Panc1 (cell line): ENCODE measurements around the gene ZNF446.
A peak's percentile ranks its signal among the peaks of the same experiment; 100 is the strongest.

Experiments
- POLR2AphosphoS5 ChIP-seq: IDR thresholded peaks from 2 replicates; pipeline ENCODE4 v1.6.1; 2012; ENCODE audit warnings: mild to moderate bottlenecking, low read depth, low read length, moderate library complexity
- SIN3A ChIP-seq: IDR thresholded peaks from 2 replicates; pipeline ENCODE4 v1.6.1; 2012; ENCODE audit warnings: low read depth, mild to moderate bottlenecking, low read length, moderate library complexity, borderline replicate concordance; ENCODE audit not compliant: insufficient read depth
- TCF7L2 ChIP-seq: IDR thresholded peaks from 2 replicates; pipeline ENCODE4 v1.6.1; 2011; ENCODE audit warnings: mild to moderate bottlenecking, low read depth, low read length, inconsistent platforms
- TF ChIP-seq, protein P1 (sequence below): fragments of 450-650 bp; IDR thresholded peaks from 2 replicates; pipeline ENCODE4 v1.5.1; 2017; ENCODE audit warnings: mild to moderate bottlenecking
- TF ChIP-seq, protein P2 (sequence below), 2 experiments: IDR thresholded peaks; 2 replicates each; pipeline ENCODE4 v1.6.1; 2011 to 2012; ENCODE audit warnings: low read depth in 2 of 2, control low read depth in 1 of 2, low read length in 1 of 2, mild to moderate bottlenecking in 1 of 2, moderate library complexity in 1 of 2; ENCODE audit not compliant: insufficient read depth in 1 of 2

DNA sequence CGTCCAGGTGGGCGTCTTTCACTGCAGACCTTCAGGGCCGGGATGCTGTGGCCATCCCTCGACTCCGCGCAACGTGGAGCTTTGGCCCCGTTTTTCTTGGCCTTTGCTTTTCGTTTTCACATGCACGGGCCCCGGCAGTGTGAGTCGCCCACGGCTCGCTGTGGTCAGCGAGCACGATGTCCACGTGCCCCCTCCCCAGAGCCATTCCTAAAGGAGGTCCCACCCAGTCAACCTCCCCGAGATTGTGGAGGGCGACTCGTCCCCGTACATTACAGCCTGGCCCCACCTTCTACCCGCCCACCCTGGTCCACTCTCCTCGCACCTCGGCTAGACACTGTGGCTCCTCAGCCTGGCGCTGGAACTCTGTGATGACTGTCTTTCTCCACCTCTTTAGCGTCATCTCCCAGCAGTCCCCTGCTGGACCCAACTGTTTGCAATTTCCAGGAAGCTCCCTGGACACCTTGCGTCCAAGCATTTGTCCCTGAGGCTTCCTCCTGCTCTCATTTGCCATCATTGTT is 405 bp downstream of the ZNF446 start:
- TF ChIP-seq, protein P1, sequence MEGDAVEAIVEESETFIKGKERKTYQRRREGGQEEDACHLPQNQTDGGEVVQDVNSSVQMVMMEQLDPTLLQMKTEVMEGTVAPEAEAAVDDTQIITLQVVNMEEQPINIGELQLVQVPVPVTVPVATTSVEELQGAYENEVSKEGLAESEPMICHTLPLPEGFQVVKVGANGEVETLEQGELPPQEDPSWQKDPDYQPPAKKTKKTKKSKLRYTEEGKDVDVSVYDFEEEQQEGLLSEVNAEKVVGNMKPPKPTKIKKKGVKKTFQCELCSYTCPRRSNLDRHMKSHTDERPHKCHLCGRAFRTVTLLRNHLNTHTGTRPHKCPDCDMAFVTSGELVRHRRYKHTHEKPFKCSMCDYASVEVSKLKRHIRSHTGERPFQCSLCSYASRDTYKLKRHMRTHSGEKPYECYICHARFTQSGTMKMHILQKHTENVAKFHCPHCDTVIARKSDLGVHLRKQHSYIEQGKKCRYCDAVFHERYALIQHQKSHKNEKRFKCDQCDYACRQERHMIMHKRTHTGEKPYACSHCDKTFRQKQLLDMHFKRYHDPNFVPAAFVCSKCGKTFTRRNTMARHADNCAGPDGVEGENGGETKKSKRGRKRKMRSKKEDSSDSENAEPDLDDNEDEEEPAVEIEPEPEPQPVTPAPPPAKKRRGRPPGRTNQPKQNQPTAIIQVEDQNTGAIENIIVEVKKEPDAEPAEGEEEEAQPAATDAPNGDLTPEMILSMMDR, result no peak
- no peak for TF ChIP-seq TCF7L2
- peak; percentile 4; the same call in 1 of the 2 replicates for TF ChIP-seq POLR2AphosphoS5
- TF ChIP-seq SIN3A, result no peak
- TF ChIP-seq, protein P2, sequence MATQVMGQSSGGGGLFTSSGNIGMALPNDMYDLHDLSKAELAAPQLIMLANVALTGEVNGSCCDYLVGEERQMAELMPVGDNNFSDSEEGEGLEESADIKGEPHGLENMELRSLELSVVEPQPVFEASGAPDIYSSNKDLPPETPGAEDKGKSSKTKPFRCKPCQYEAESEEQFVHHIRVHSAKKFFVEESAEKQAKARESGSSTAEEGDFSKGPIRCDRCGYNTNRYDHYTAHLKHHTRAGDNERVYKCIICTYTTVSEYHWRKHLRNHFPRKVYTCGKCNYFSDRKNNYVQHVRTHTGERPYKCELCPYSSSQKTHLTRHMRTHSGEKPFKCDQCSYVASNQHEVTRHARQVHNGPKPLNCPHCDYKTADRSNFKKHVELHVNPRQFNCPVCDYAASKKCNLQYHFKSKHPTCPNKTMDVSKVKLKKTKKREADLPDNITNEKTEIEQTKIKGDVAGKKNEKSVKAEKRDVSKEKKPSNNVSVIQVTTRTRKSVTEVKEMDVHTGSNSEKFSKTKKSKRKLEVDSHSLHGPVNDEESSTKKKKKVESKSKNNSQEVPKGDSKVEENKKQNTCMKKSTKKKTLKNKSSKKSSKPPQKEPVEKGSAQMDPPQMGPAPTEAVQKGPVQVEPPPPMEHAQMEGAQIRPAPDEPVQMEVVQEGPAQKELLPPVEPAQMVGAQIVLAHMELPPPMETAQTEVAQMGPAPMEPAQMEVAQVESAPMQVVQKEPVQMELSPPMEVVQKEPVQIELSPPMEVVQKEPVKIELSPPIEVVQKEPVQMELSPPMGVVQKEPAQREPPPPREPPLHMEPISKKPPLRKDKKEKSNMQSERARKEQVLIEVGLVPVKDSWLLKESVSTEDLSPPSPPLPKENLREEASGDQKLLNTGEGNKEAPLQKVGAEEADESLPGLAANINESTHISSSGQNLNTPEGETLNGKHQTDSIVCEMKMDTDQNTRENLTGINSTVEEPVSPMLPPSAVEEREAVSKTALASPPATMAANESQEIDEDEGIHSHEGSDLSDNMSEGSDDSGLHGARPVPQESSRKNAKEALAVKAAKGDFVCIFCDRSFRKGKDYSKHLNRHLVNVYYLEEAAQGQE (IDR thresholded peaks at IDR 0.05; ENCODE audit: insufficient read depth in 1 of 2, low read depth in 2 of 2, low read length in 1 of 2), result no peak
